WTC11 (cell line): ENCODE results near the gene SNU13. TPM values are rescaled to one million over a fixed set of nuclear protein-coding genes. Genes with fewer than 3 reads are reported as not detected.

ENCODE experiments used
- AR ChIP-seq: fragments of 250-450 bp; sonication (Bioruptor Pico); IDR thresholded peaks from 2 replicates; pipeline ENCODE4 v1.9.0; 2021; ENCODE audit warnings: mild to moderate bottlenecking
- ARID4B ChIP-seq: sonication (generic); formaldehyde crosslinking; IDR thresholded peaks from 2 replicates; pipeline ENCODE4 v1.8.0; 2023; ENCODE audit warnings: missing genetic modification reagents, mild to moderate bottlenecking, borderline replicate concordance
- CREB1 ChIP-seq: sonication (generic); formaldehyde crosslinking; IDR thresholded peaks from 2 replicates; pipeline ENCODE4 v1.8.0; 2023; ENCODE audit warnings: mild to moderate bottlenecking, missing genetic modification reagents
- CREM ChIP-seq: sonication (generic); formaldehyde crosslinking; IDR thresholded peaks from 2 replicates; pipeline ENCODE4 v1.8.1; 2022; ENCODE audit warnings: mild to moderate bottlenecking, missing genetic modification reagents, moderate library complexity
- ETV6 ChIP-seq: sonication (generic); formaldehyde crosslinking; IDR thresholded peaks from 2 replicates; pipeline ENCODE4 v1.8.1; 2022; ENCODE audit warnings: mild to moderate bottlenecking, missing genetic modification reagents
- FOXK1 ChIP-seq: sonication (generic); formaldehyde crosslinking; IDR thresholded peaks from 2 replicates; pipeline ENCODE4 v1.8.0; 2022; ENCODE audit warnings: mild to moderate bottlenecking, moderate library complexity, missing genetic modification reagents
- GABPB1 ChIP-seq: sonication (generic); formaldehyde crosslinking; IDR thresholded peaks from 2 replicates; pipeline ENCODE4 v1.8.1; 2023; ENCODE audit warnings: mild to moderate bottlenecking, missing genetic modification reagents
- IRF2 ChIP-seq: sonication (generic); formaldehyde crosslinking; IDR thresholded peaks from 2 replicates; pipeline ENCODE4 v1.8.0; 2022; ENCODE audit warnings: low read depth, missing genetic modification reagents, borderline replicate concordance
- MYBL2 ChIP-seq: sonication (generic); formaldehyde crosslinking; IDR thresholded peaks from 2 replicates; pipeline ENCODE4 v1.8.1; 2023; ENCODE audit warnings: mild to moderate bottlenecking, moderate library complexity, missing genetic modification reagents
- NFYB ChIP-seq: sonication (generic); formaldehyde crosslinking; conservative IDR thresholded peaks from 2 replicates; pipeline ENCODE4 v1.8.0; 2022; ENCODE audit warnings: low read depth, missing genetic modification reagents
- PRDM15 ChIP-seq: sonication (generic); formaldehyde crosslinking; IDR thresholded peaks from 2 replicates; pipeline ENCODE4 v1.8.0; 2022; ENCODE audit warnings: missing genetic modification reagents
- RELA ChIP-seq: sonication (generic); formaldehyde crosslinking; IDR thresholded peaks from 2 replicates; pipeline ENCODE4 v1.8.1; 2022; ENCODE audit warnings: missing genetic modification reagents, mild to moderate bottlenecking, borderline replicate concordance
- SP1 ChIP-seq: sonication (generic); formaldehyde crosslinking; conservative IDR thresholded peaks from 2 replicates; pipeline ENCODE4 v1.8.1; 2022; ENCODE audit warnings: missing genetic modification reagents
- STAT6 ChIP-seq: sonication (generic); formaldehyde crosslinking; conservative IDR thresholded peaks from 2 replicates; pipeline ENCODE4 v1.8.1; 2023; ENCODE audit warnings: mild to moderate bottlenecking, low read depth, missing genetic modification reagents, moderate library complexity
- TEAD1 ChIP-seq: sonication (generic); formaldehyde crosslinking; IDR thresholded peaks from 2 replicates; pipeline ENCODE4 v1.8.0; 2022; ENCODE audit warnings: mild to moderate bottlenecking, missing genetic modification reagents
- TP53 ChIP-seq: sonication (generic); formaldehyde crosslinking; IDR thresholded peaks from 2 replicates; pipeline ENCODE4 v1.8.1; 2023; ENCODE audit warnings: mild to moderate bottlenecking, missing genetic modification reagents
- ZBTB21 ChIP-seq: sonication (generic); formaldehyde crosslinking; IDR thresholded peaks from 2 replicates; pipeline ENCODE4 v1.8.1; 2023; ENCODE audit warnings: mild to moderate bottlenecking, missing genetic modification reagents, borderline replicate concordance
- ZNF138 ChIP-seq: sonication (generic); formaldehyde crosslinking; conservative IDR thresholded peaks from 2 replicates; pipeline ENCODE4 v1.8.1; 2022; ENCODE audit warnings: mild to moderate bottlenecking, moderate library complexity, missing genetic modification reagents
- ZNF219 ChIP-seq: sonication (generic); formaldehyde crosslinking; IDR thresholded peaks from 2 replicates; pipeline ENCODE4 v1.8.0; 2023; ENCODE audit warnings: missing genetic modification reagents, mild to moderate bottlenecking, borderline replicate concordance
- ZNF232 ChIP-seq: sonication (generic); formaldehyde crosslinking; IDR thresholded peaks from 2 replicates; pipeline ENCODE4 v1.8.0; 2022; ENCODE audit warnings: mild to moderate bottlenecking, missing genetic modification reagents
- ZNF281 ChIP-seq: sonication (generic); formaldehyde crosslinking; IDR thresholded peaks from 2 replicates; pipeline ENCODE4 v1.8.0; 2023; ENCODE audit warnings: mild to moderate bottlenecking, missing genetic modification reagents
- total RNA-seq: library from RNA; stranded (reverse); gene quantifications from 3 replicates; pipeline ENCODE4 v1.2.3, GENCODE V29; 2021

SNU13 gene
- total RNA-seq, 1 experiment from 2014 or later: 207 TPM

GRCh38 chr22:41688365-41689211, at the start of gene SNU13 (continued):
- 0 out of 2 replicates have a peak, but pooled peaks have one; percentile 28 for TF ChIP-seq PRDM15 (CRISPR knock-in tag)
- TF ChIP-seq STAT6 (CRISPR knock-in tag): no peak
- TF ChIP-seq CREB1: no peak
- TF ChIP-seq SP1: peak; percentile 48; the same call in 1 of the 2 replicates
- 0 out of 2 replicates have a peak, but pooled peaks have one; percentile 36 for TF ChIP-seq RELA (CRISPR knock-in tag)
- TF ChIP-seq TP53 (CRISPR knock-in tag): peak; percentile 80; the same call in 1 of the 2 replicates
- TF ChIP-seq TEAD1 (CRISPR knock-in tag): peak; percentile 76; the same call in 1 of the 2 replicates
- TF ChIP-seq ZNF219 (CRISPR knock-in tag): no peak; the same call in 1 of the 2 replicates
- TF ChIP-seq ZNF232 (CRISPR knock-in tag): peak; percentile 78; the same call in 1 of the 2 replicates
- peak; percentile 75 for TF ChIP-seq ETV6 (CRISPR knock-in tag)
- peak; percentile 66 for TF ChIP-seq GABPB1 (CRISPR knock-in tag)
- peak; percentile 77; the same call in 1 of the 2 replicates for TF ChIP-seq ARID4B (CRISPR knock-in tag)
- TF ChIP-seq AR (CRISPR knock-in tag): no peak
- no peak for TF ChIP-seq ZNF281 (CRISPR knock-in tag)
- no peak for TF ChIP-seq NFYB
- TF ChIP-seq CREM (CRISPR knock-in tag): peak; percentile 80; the same call in 1 of the 2 replicates
- TF ChIP-seq MYBL2: no peak; the same call in 1 of the 2 replicates
- TF ChIP-seq FOXK1 (CRISPR knock-in tag): peak; percentile 79
- 0 out of 2 replicates have a peak, but pooled peaks have one; percentile 39 for TF ChIP-seq ZNF138
- TF ChIP-seq ZBTB21: peak; percentile 95
- TF ChIP-seq IRF2 (CRISPR knock-in tag): no peak
